Muscle layer of colon (tissue), 2 donors: ENCODE measurements around the gene CLMN.
"Not testable (repeated sequence)": the region's sequence is repeated elsewhere in the genome, so short reads cannot be mapped to it uniquely, and the experiment has no call there.

ENCODE experiments used
- H3K27ac ChIP-seq: one replicate; pipeline ENCODE4 v1.7.0; 2013; ENCODE audit warnings: low read depth, mild to moderate bottlenecking, low read length, moderate library complexity
- H3K27me3 ChIP-seq, 2 donors: one replicate each; pipeline ENCODE4 v1.7.0; 2013; ENCODE audit warnings: low read length in 2 of 2, mild to moderate bottlenecking in 2 of 2; ENCODE audit not compliant: insufficient read depth in 2 of 2, control insufficient read depth in 1 of 2
- H3K36me3 ChIP-seq: one replicate; pipeline ENCODE4 v1.7.0; 2013; ENCODE audit warnings: mild to moderate bottlenecking, low read length; ENCODE audit not compliant: insufficient read depth
- H3K4me1 ChIP-seq: one replicate; pipeline ENCODE4 v1.7.0; 2013; ENCODE audit warnings: mild to moderate bottlenecking, low read length; ENCODE audit not compliant: insufficient read depth
- H3K4me3 ChIP-seq, 2 donors: one replicate each; pipeline ENCODE4 v1.7.0; 2013; ENCODE audit warnings: low read length in 2 of 2, low read depth in 1 of 2, mild to moderate bottlenecking in 1 of 2, moderate library complexity in 1 of 2
- H3K9ac ChIP-seq: one replicate; pipeline ENCODE4 v1.7.0; 2013; ENCODE audit warnings: low read length
- H3K9me3 ChIP-seq: one replicate; pipeline ENCODE4 v1.7.0; 2013; ENCODE audit warnings: mild to moderate bottlenecking, low read length
- donor health status: abdominal sarcoma.
- donor health status: Adenocarcinoma of cecum.

CLMN gene

GRCh38 chr14:95289323-95290010, 30.2 kb downstream of the CLMN start:
- Histone ChIP-seq H3K27me3 (no peaks in the 10 kb centered on the region), H3K4me1 (no peaks in the 10 kb centered on the region), H3K27ac (no peak overlapping the region), H3K4me3 (no peak overlapping the region), H3K9ac (no peak overlapping the region), H3K36me3 (no peaks in the 10 kb centered on the region), H3K9me3 (no peaks in the 10 kb centered on the region)

DNA sequence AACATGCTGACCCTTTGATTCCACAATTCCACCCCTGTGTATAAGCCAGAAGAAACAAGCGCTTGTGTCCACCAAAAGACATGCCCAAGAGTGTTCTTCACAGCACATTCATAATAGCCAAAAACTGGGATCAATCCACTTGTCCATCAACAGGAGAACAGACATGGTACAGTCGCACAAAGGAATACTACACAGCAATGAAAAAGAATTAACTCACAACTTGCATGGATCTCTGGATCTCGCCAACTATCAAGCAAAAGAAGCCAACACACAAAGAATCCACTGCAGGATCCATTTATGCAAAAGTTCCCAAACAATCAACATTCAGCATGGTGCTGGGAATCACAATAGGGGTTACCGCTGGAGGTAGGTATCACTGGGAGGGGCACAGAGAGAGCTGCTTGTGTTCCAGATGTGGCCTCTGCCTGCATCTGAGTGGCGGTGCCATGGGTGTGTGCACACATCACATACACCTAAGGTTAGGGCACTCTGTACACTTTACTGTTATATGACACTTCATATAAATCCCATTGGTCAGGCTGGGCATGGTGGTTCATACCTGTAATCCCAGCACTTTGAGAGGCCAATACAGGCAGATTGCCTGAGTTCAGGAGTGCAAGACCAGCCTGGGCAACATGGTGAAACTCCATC, 30.9 kb downstream of the CLMN start:
- Histone ChIP-seq H3K4me1 (no peaks in the 10 kb centered on the region), H3K36me3 (no peaks in the 10 kb centered on the region), H3K27ac (no peak overlapping the region), H3K27me3 (no peaks in the 10 kb centered on the region), H3K9ac (no peak overlapping the region), H3K9me3 (no peaks in the 10 kb centered on the region), H3K4me3 (no peak overlapping the region)

GRCh38 chr14:95287176-95287754, 32.4 kb downstream of the CLMN start:
- Histone ChIP-seq H3K27ac (no peak overlapping the region), H3K9ac (no peak overlapping the region), H3K36me3 (no peaks in the 10 kb centered on the region), H3K4me3 (no peak overlapping the region), H3K27me3 (no peaks in the 10 kb centered on the region), H3K9me3 (no peaks in the 10 kb centered on the region), H3K4me1 (no peaks in the 10 kb centered on the region)

GRCh38 chr14:95286645-95287044, 33.1 kb downstream of the CLMN start:
- Histone ChIP-seq H3K27ac (no peak overlapping the region), H3K4me3 (no peak overlapping the region), H3K27me3 (no peaks in the 10 kb centered on the region), H3K36me3 (no peaks in the 10 kb centered on the region), H3K4me1 (no peaks in the 10 kb centered on the region), H3K9ac (no peak overlapping the region), H3K9me3 (no peaks in the 10 kb centered on the region)

- no peaks in the 10 kb centered on the region for H3K27me3 ChIP-seq
- H3K36me3 ChIP-seq = no peaks in the 10 kb centered on the region
- H3K9me3 ChIP-seq = no peaks in the 10 kb centered on the region
- H3K27ac ChIP-seq = no peak overlapping the region
- no peaks in the 10 kb centered on the region for H3K4me1 ChIP-seq
- no peak overlapping the region for H3K4me3 ChIP-seq
- H3K9ac ChIP-seq = no peak overlapping the region
Observed at GRCh38 chr14:95285566-95285965, 34.1 kb downstream of the CLMN start.

GRCh38 chr14:95283802-95284201, 35.9 kb downstream of the CLMN start:
- H3K36me3 ChIP-seq, H3K4me1 ChIP-seq, H3K9ac ChIP-seq, H3K27ac ChIP-seq, H3K27me3 ChIP-seq, H3K9me3 ChIP-seq, H3K4me3 ChIP-seq: not testable (repeated sequence)

- H3K4me1 ChIP-seq, H3K4me3 ChIP-seq: not testable (repeated sequence)
Observed at GRCh38 chr14:95282986-95283380, 36.7 kb downstream of the CLMN start.

GRCh38 chr14:95282354-95282985, 37.2 kb downstream of the CLMN start:
- no peak overlapping the region for H3K27ac ChIP-seq
- no peaks in the 10 kb centered on the region for H3K36me3 ChIP-seq

More at GRCh38 chr14:95282986-95283380, 36.7 kb downstream of the CLMN start:
- H3K27me3 ChIP-seq, H3K9ac ChIP-seq, H3K36me3 ChIP-seq, H3K27ac ChIP-seq, H3K9me3 ChIP-seq: not testable (repeated sequence)

DNA sequence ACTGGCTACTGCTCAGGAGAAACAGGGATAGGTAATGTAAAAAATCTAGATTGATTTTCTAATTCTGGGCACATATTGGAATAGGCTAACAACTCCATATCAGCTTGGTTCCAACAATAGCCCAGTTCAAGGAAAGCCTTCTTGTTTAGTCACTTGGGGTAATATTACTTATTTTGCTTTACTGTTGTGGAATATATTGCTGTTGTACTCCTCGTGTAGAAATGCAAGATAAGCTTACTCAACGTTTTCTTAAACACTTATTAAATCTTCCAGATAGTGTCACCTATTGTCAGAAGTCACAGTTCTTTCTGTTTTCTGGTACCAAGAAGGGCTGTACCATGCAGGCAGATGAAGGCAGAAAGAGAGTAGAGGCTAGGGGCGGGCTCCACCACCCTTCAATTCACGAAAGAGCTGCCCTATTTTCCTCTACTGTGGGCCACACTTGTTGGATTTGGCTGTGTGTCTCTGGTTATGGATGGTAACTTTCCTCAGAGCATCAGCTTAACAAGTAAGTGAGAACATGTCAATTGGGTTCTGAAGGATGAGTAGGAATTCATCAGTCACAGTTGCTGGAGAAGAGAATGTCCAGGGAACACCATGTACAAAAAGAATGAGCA, 38.0 kb downstream of the CLMN start:
- Histone ChIP-seq H3K36me3 (no peaks in the 10 kb centered on the region), H3K27ac (no peak overlapping the region), H3K27me3 (no peaks in the 10 kb centered on the region), H3K9me3 (no peaks in the 10 kb centered on the region), H3K9ac (no peak overlapping the region), H3K4me3 (no peak overlapping the region), H3K4me1 (no peaks in the 10 kb centered on the region)

More at GRCh38 chr14:95282354-95282985, 37.2 kb downstream of the CLMN start:
- Histone ChIP-seq H3K27me3 (no peaks in the 10 kb centered on the region), H3K9ac (no peak overlapping the region), H3K4me3 (no peak overlapping the region), H3K4me1 (no peaks in the 10 kb centered on the region), H3K9me3 (no peaks in the 10 kb centered on the region)

DNA sequence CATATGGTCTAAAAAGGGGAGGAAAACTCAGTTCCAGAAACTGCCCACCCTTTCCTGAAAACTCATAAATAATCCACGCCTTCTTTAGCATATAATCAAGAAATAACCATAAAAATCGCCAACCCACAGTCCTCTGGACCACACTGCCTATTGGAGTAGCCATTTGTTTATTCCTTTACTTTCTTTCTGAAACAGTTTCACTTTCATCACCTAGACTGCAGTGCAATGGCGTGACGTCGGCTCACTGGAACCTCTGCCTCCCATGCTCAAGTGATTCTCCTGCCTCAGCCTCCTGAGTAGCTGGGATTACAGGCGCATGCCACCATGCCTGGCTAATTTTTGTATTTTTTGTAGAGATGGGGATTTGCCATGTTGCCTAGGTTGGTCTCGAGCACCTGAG, 44.2 kb downstream of the CLMN start:
- Histone ChIP-seq H3K4me3 (no peak overlapping the region), H3K27me3 (no peaks in the 10 kb centered on the region), H3K9ac (no peak overlapping the region), H3K27ac (no peak overlapping the region), H3K4me1 (no peaks in the 10 kb centered on the region), H3K36me3 (no peaks in the 10 kb centered on the region), H3K9me3 (no peaks in the 10 kb centered on the region)

- Histone ChIP-seq H3K27ac (no peak overlapping the region), H3K4me3 (no peak overlapping the region), H3K36me3 (no peaks in the 10 kb centered on the region), H3K4me1 (no peaks in the 10 kb centered on the region), H3K27me3 (no peaks in the 10 kb centered on the region), H3K9ac (no peak overlapping the region), H3K9me3 (no peaks in the 10 kb centered on the region)
Observed at GRCh38 chr14:95274874-95275273, 44.8 kb downstream of the CLMN start.
